PFSK-1 (cell line): Measurements from ENCODE around the gene ANKH.

ENCODE experiments used
- TAF1 ChIP-seq: IDR thresholded peaks from 2 replicates; pipeline ENCODE4 v1.6.1; 2012; ENCODE audit warnings: low read length, control low read depth, borderline replicate concordance; ENCODE audit not compliant: insufficient read depth
- TF ChIP-seq, protein P1 (sequence below), 2 experiments: IDR thresholded peaks; 2 replicates each; pipeline versions ENCODE4 v1.6.1 to v1.8.0; 2011 to 2012; ENCODE audit warnings: low read depth in 2 of 2, low read length in 2 of 2, control low read depth in 1 of 2, inconsistent platforms in 1 of 2, mild to moderate bottlenecking in 1 of 2, moderate library complexity in 1 of 2; ENCODE audit not compliant: insufficient read depth in 1 of 2

- no peak for TF ChIP-seq TAF1
- TF ChIP-seq, protein P1, sequence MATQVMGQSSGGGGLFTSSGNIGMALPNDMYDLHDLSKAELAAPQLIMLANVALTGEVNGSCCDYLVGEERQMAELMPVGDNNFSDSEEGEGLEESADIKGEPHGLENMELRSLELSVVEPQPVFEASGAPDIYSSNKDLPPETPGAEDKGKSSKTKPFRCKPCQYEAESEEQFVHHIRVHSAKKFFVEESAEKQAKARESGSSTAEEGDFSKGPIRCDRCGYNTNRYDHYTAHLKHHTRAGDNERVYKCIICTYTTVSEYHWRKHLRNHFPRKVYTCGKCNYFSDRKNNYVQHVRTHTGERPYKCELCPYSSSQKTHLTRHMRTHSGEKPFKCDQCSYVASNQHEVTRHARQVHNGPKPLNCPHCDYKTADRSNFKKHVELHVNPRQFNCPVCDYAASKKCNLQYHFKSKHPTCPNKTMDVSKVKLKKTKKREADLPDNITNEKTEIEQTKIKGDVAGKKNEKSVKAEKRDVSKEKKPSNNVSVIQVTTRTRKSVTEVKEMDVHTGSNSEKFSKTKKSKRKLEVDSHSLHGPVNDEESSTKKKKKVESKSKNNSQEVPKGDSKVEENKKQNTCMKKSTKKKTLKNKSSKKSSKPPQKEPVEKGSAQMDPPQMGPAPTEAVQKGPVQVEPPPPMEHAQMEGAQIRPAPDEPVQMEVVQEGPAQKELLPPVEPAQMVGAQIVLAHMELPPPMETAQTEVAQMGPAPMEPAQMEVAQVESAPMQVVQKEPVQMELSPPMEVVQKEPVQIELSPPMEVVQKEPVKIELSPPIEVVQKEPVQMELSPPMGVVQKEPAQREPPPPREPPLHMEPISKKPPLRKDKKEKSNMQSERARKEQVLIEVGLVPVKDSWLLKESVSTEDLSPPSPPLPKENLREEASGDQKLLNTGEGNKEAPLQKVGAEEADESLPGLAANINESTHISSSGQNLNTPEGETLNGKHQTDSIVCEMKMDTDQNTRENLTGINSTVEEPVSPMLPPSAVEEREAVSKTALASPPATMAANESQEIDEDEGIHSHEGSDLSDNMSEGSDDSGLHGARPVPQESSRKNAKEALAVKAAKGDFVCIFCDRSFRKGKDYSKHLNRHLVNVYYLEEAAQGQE (IDR thresholded peaks at IDR 0.05; ENCODE audit: insufficient read depth in 1 of 2, low read depth in 2 of 2, low read length in 2 of 2), result no peak
These were observed 31.0 kb downstream of the ANKH start for GRCh38 chr5:14840624-14841023.
